ENCODE measurements around the gene PGBD1. TPM values are rescaled to one million over a fixed set of nuclear protein-coding genes. Genes with fewer than 3 reads are reported as not detected.

The PGBD1 gene
- total and polyA plus RNA-seq, 2 experiments from 2014 or later = 7.5 to 10.5 TPM

- ATAC-seq = no peak
- H3K4me3 ChIP-seq = no peak overlapping the region
- no peaks in the 10 kb centered on the region for H3K27me3 ChIP-seq (ENCODE audit: insufficient read depth)
- H2AFZ ChIP-seq = no peak overlapping the region
- peaks cover 11% of the 10 kb centered on the region for H3K36me3 ChIP-seq (ENCODE audit: insufficient read depth)
- peaks cover 22% of the 10 kb centered on the region for H3K36me3 Mint-ChIP-seq (ENCODE audit: low read depth)
- H3K27ac ChIP-seq (ENCODE audit: low read depth) = no peak overlapping the region
- no peaks in the 10 kb centered on the region for H3K79me2 ChIP-seq (replicated peaks; ENCODE audit: insufficient read depth)
- H3K4me1 ChIP-seq (ENCODE audit: insufficient read depth) = no peaks in the 10 kb centered on the region
- no peaks in the 10 kb centered on the region for H3K4me1 Mint-ChIP-seq
- H3K9me3 Mint-ChIP-seq = no peaks in the 10 kb centered on the region
- no peak overlapping the region for H3K4me3 Mint-ChIP-seq
- no peak for DNase-seq (ENCODE audit: low spot score)
- no peaks in the 10 kb centered on the region for H4K20me1 ChIP-seq (replicated peaks; ENCODE audit: insufficient read depth)
- H3K9me2 ChIP-seq (ENCODE audit: insufficient read depth) = no peaks in the 10 kb centered on the region
- H3F3A ChIP-seq (replicated peaks; ENCODE audit: low read depth) = no peaks in the 10 kb centered on the region
- TF ChIP-seq CREB1 (CRISPR knock-in tag; IDR thresholded peaks at IDR 0.05; ENCODE audit: low read depth) (no peak), NANOG (IDR thresholded peaks at IDR 0.05; ENCODE audit: borderline replicate concordance) (no peak), ZNF331 (CRISPR knock-in tag; IDR thresholded peaks at IDR 0.05; ENCODE audit: low read depth) (no peak), EZH2phosphoT487 (IDR thresholded peaks at IDR 0.05; ENCODE audit: unreplicated experiment) (no peak), ETS1 (IDR thresholded peaks at IDR 0.05) (no peak), ZNF114 (CRISPR knock-in tag; IDR thresholded peaks at IDR 0.05) (no peak), POLR2AphosphoS5 (IDR thresholded peaks at IDR 0.05; ENCODE audit: low read depth) (no peak), REST (IDR thresholded peaks at IDR 0.05; ENCODE audit: unreplicated experiment) (no peak), JUNB (IDR thresholded peaks at IDR 0.05; ENCODE audit: unreplicated experiment) (no peak), CTCF (conservative IDR thresholded peaks at IDR 0.05; ENCODE audit: low read depth in 2 of 2) (no peak), ZNF462 (CRISPR knock-in tag; IDR thresholded peaks at IDR 0.05) (no peak), EZH2 (IDR thresholded peaks at IDR 0.05; ENCODE audit: low read depth, unreplicated experiment) (no peak), STAT1 (IDR thresholded peaks at IDR 0.05; ENCODE audit: unreplicated experiment) (no peak)
- H3K4me2 ChIP-seq = no peak overlapping the region
- peaks cover 2% of the 10 kb centered on the region for H3K27me3 Mint-ChIP-seq (ENCODE audit: insufficient read depth, low read depth, poor library complexity)
- H3K27ac Mint-ChIP-seq = no peak overlapping the region
These were observed 10.2 kb downstream of the PGBD1 start for GRCh38 chr6:28291573-28291972.

Measured in GM23338 (cell line).